HG03342 (cell line): ENCODE measurements around the gene LIPJ.

Experiments used
- ATAC-seq: cut with Tn5 transposase; IDR thresholded peaks from one replicate; pipeline ENCODE4 v1.9.1; 2021; ENCODE audit warnings: mild to moderate bottlenecking, moderate library complexity; ENCODE audit not compliant: unreplicated experiment

LIPJ gene, protein sequence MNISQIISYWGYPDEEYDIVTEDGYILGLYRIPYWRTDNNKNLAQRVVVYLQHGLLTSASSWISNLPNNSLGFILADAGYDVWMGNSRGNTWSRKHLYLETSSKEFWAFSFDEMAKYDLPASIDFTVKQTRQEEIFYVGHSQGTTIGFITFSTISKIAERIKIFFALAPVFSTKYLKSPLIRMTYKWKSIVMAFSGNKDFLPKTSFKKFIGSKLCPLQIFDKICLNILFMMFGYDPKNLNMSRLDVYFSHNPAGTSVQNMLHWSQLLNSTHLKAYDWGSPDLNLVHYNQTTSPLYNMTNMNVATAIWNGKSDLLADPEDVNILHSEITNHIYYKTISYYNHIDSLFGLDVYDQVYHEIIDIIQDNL

GRCh38 chr10:88586462-88586861 is at the start of gene LIPJ:
LIPJ (plus strand) TSS chr10:88586762; CDS start chr10:88590688, 3,926 bp downstream.
- no peak for ATAC-seq

GRCh38 chr10:88537322-88537721 is 49.2 kb upstream of the LIPJ start:
- no peak for ATAC-seq

GRCh38 chr10:88538048-88538447 is 48.5 kb upstream of the LIPJ start:
- no peak for ATAC-seq

- no peak for ATAC-seq
These were observed 46.2 kb upstream of the LIPJ start for GRCh38 chr10:88540351-88540750.

DNA sequence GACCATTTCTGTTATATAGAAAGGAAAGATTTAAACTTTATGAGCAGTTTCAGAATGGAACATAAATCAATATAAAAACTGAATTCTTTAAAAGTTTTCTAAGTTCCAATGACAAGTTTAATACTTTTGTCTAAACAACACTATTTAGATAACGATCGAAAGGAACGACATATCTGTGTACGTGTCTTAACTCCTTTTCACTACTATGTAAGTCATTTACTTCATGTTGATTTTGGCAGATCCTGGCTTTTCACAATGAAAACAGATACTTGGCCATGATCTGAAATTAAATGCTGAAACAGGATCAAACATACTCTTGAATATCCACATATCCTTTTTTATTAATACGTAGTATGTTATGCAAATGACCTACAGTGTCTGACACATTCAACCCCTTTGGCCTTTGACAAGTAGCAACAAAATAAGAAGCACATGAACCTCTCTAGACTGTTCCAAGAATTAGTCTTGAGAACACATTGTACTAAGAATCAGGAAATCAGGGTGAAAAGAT is 45.4 kb upstream of the LIPJ start:
- ATAC-seq, result no peak

GRCh38 chr10:88542522-88542921 is 44.0 kb upstream of the LIPJ start:
- no peak for ATAC-seq

DNA sequence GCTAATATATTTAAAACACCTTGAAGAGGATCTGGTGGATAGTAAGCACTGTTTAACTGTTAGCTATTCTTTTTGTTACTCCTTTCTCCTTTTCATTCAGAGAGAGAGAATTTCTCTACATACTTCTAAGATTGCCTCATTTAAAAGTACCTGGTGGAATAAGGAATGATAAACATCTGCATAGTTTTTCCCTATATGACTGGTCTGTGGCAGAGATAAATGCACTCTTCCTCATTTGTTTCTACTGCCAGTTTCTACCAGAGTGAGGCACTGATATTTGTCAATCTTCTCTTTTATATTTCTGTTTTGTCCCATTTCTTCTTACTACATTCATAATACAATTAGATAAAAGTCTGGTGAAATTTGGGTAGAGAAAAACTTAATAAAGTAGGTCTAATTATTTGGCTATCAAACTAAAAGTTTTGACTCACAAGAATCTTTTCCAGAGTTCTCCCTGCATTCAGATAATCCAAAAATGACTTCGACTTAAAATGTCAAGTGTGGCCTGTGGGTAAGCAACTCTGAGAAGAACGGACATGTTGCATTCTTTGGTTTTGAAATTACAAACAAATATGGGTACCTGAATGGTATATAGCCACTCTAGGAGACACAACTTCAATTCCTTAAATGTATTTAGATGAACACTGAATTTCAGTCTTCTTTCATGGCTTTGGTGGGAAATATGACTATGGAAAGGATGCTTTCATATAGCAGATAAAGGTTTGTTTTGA is 42.3 kb upstream of the LIPJ start:
- no peak for ATAC-seq

DNA sequence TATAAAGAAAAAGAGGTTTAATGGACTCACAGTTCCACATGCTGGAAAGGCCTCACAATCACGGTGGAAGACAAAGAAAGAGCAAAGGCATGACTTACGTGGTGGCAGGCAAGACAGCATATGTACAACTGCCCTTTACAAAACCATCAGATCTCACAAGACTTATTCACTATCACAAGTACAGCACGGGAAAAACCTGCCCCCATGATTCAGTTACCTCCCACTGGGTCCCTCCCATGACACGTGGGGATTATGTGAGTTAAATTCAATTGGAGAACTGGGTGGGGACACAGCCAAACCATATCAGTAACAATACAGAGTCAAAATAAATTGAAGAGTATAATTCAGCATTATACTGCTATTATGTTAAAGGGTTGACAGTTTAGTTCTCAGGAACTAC is 41.2 kb upstream of the LIPJ start:
- ATAC-seq, result no peak

DNA sequence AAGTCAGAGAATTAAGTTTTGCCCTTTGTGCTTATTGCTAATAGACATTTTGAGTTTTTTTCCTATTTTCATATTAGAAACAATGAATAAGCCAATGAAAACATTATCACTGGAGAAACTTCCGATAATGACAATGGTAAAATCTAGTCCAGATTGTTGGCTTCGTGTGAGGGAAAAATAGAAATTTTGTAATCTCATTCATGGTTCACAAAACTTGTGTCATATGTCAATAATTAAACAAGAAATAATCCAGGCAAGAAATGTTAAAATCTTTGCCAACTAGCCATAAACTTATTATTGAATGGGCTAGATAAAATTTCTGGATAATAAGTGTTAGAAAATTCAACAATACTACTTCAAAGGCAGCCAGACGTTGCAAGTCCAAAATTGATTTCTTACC is 40.1 kb upstream of the LIPJ start:
- no peak for ATAC-seq

DNA sequence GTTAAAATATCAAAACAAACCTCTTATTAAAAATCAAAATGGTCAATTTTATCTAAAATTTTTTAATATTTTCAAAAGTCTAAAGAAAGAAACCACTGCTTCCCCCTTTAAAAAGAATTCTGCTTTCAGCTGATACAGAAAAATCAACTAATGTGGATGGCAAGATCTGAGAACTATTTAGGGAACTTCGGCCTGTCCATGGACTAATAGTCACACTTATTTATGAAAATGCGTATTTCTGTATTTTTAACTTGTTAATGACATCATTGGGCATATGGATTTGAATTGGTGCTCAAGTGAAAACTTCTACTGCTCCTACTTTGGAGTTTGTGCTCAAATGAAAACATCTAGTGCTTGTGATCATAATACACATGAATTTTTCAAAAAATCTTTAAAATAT is 35.3 kb upstream of the LIPJ start:
- no peak for ATAC-seq

- peak; percentile 83 for ATAC-seq
These were observed 33.3 kb upstream of the LIPJ start for GRCh38 chr10:88553116-88553752.

- ATAC-seq, result no peak
These were observed 31.2 kb upstream of the LIPJ start for GRCh38 chr10:88555190-88555908.

GRCh38 chr10:88557256-88557655 is 29.3 kb upstream of the LIPJ start:
- no peak for ATAC-seq

- no peak for ATAC-seq
These were observed 28.9 kb upstream of the LIPJ start for GRCh38 chr10:88557658-88558057.

DNA sequence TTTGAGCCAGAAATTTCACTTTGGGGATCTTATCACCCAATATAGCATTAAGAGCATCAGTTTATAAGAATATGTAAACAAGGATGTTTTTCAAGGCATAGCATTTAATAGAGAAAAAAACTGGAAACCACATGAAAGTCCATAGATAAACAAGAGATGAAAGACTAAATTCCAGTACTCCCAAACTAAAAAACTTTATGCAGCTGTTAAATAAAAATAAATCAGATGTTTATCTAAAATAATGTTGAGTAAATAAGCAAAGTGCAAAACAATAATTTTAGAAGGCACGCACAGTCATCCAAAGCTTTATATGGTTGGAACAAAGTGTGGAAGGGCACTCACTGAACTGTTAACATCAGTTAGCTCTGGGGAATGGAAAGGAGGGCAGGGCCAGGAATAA is 24.4 kb upstream of the LIPJ start:
- ATAC-seq, result no peak

DNA sequence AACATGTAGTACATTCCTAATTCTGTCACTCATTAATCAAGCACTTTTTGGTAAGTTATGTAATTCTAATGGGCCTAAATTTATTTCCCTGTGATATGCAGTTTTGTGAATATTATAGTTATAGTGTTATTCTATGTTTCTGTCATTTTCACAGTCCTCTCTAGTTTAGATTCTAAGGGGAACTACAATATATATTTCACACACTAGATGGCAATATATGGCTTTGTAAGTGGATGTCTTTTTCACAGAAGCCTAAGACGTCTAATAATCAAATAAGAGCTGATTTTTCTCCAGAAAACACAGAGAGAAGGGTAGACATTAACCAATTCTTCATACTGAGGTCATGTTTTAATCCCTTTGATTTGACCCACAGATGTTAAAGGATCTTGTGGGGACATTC is 21.5 kb upstream of the LIPJ start:
- no peak for ATAC-seq

DNA sequence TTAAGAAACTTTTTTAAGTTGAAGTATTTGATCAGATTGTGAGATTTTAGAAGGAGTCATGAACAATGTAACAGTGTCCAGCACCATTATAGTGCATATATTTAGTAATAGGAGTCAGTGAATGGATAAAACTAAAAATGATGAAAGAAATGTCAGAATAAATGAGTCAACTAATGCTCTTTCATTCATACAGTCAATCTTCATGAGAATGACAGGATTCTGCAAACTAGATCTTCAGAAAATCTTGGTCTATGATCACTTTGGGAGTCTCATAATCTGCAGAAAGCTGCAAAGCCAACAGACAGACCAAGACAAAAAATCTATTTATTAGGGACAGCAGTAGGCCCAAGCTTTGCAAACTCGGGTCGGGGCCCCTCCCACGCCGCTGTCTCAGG is 4.2 kb upstream of the LIPJ start:
- ATAC-seq, result no peak

GRCh38 chr10:88582806-88583583 is 3.6 kb upstream of the LIPJ start, which contains the start of gene RNLS:
RNLS (minus strand) TSS chr10:88583318.
- ATAC-seq, result peak; percentile 79

DNA sequence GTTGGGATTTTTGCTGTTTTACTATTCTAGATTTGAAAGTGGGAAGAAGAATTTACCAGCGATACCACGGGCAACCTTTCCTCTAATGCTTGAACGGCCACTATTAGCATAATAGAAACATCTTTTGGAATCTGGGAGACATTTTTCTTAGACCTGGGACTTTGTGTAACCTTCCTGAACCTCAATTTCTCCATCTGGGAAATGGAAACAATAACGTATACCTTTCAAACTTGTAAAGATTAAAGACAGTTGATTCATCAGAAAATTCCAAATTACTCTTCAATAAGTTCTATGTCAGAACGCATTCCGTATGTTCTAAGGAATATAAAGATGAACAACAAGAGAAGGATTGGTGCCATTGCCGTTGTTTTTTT is 3.0 kb upstream of the LIPJ start:
- no peak for ATAC-seq

DNA sequence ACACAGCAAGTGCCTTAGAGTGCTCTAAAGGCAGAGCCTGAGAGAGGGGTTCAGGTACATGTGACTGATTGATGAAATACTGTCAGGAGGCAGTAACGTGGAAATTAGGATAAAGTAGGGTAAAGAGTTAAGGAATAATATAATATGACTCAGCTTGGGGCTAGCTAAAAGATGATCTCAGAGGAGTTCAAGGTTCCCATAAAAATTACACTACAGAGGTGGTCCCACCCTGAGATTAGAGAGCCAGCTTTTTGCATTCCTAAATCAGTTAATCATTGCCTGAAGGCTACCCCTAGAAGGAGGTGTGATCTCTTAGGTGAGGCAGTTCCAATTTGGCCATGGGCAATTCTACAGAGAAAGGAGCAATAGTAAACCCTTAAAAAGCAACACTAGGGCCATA is 5.8 kb downstream of the LIPJ start:
- no peak for ATAC-seq
